ENCODE measurements around the gene CCR4. TPM values are rescaled to one million over a fixed set of nuclear protein-coding genes. Genes with fewer than 3 reads are reported as not detected.
"Not testable (repeated sequence)": the region's sequence is repeated elsewhere in the genome, so short reads cannot be mapped to it uniquely, and the experiment has no call there.

Gene CCR4
- total RNA-seq, 4 donors from 2014 or later = 0.13 to 0.88 TPM; not detected in 2

DNA sequence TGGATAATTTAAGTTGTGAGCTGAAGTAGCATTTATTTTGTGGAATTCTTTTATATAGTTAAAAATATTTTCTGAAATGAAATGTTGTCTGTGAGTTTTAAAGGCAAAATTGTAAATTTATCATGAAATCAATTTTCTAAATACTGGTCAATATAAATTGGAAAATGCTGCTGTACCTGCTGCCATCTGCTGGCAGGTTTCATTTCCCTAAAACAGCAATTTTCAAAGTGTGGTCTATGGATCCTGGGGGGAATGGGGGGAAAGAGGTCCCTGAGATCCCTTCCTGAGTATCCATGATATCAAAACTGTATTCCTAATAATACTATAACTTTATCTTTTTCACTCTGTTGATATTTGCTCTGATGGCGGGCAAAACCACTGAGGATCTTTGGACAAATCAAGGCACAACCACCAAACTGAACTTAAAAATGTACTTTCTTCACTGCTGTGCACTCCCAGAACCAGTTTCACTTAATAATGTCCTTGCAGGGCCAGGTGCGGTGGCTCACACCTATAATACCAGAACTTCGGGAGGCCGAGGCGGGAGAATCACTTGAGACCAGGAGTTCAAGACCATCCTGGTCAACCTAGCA, 17.2 kb upstream of the CCR4 start:
- 74 to 80% methylated on average over 5 of the region's 5 CpGs for WGBS, 2 donors
- intact Hi-C loops (cut with DNase I) = loop anchor here (5.0 to 10.0 kb wide), 2 partner anchors 197 to 429 kb away; partner anchors contain the start of gene CMTM6
- no peak for TF ChIP-seq POLR2A (IDR thresholded peaks at IDR 0.05)
- TF ChIP-seq, protein P1, sequence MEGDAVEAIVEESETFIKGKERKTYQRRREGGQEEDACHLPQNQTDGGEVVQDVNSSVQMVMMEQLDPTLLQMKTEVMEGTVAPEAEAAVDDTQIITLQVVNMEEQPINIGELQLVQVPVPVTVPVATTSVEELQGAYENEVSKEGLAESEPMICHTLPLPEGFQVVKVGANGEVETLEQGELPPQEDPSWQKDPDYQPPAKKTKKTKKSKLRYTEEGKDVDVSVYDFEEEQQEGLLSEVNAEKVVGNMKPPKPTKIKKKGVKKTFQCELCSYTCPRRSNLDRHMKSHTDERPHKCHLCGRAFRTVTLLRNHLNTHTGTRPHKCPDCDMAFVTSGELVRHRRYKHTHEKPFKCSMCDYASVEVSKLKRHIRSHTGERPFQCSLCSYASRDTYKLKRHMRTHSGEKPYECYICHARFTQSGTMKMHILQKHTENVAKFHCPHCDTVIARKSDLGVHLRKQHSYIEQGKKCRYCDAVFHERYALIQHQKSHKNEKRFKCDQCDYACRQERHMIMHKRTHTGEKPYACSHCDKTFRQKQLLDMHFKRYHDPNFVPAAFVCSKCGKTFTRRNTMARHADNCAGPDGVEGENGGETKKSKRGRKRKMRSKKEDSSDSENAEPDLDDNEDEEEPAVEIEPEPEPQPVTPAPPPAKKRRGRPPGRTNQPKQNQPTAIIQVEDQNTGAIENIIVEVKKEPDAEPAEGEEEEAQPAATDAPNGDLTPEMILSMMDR (IDR thresholded peaks at IDR 0.05) = peak; percentile 31 to 77 (median 56)
- Histone ChIP-seq H3K27ac (no peak overlapping the region), H3K9me3 (no peaks in the 10 kb centered on the region), H3K4me3 (replicated peaks in 1 of 3) (no peak overlapping the region), H3K36me3 (no peaks in the 10 kb centered on the region), H3K27me3 (no peaks in the 10 kb centered on the region), H3K4me1 (no peaks in the 10 kb centered on the region)
- DNase-seq = peak; percentile 29 to 39

DNA sequence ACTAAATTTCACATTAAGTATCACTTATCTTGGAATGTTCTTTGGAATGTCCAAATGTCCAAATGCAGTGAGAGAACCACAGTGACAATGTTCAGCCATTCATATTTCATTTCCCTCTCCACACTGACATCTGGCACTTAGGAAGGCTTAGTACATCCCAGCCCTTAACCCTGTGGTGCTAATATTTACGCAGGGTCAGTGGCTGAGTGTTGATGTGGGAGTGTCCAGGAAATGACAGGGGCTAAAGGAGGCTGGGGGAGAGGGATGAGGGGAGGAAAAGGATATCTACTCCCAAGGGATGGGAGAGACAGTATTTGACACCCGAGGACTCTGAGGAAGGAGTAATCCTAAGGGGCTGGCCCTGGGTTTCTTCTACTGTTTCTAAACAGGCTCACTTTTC, 14.1 kb upstream of the CCR4 start:
- H3K4me3 ChIP-seq (replicated peaks in 1 of 3) = no peak overlapping the region
- no peak for TF ChIP-seq POLR2A (IDR thresholded peaks at IDR 0.05)
- TF ChIP-seq, protein P1 (IDR thresholded peaks at IDR 0.05) = no peak
- H3K36me3 ChIP-seq = no peaks in the 10 kb centered on the region
- no peaks in the 10 kb centered on the region for H3K9me3 ChIP-seq
- H3K4me1 ChIP-seq = no peaks in the 10 kb centered on the region
- intact Hi-C loops (cut with DNase I) = loop anchor here (10.0 kb wide), 1 partner anchor 433 kb away; the partner anchor contains the start of gene CMTM6
- no peak for DNase-seq
- WGBS, 2 donors = 58 to 71% methylated on average over 2 of the region's 2 CpGs
- H3K27me3 ChIP-seq = no peaks in the 10 kb centered on the region
- H3K27ac ChIP-seq = no peak overlapping the region

DNA sequence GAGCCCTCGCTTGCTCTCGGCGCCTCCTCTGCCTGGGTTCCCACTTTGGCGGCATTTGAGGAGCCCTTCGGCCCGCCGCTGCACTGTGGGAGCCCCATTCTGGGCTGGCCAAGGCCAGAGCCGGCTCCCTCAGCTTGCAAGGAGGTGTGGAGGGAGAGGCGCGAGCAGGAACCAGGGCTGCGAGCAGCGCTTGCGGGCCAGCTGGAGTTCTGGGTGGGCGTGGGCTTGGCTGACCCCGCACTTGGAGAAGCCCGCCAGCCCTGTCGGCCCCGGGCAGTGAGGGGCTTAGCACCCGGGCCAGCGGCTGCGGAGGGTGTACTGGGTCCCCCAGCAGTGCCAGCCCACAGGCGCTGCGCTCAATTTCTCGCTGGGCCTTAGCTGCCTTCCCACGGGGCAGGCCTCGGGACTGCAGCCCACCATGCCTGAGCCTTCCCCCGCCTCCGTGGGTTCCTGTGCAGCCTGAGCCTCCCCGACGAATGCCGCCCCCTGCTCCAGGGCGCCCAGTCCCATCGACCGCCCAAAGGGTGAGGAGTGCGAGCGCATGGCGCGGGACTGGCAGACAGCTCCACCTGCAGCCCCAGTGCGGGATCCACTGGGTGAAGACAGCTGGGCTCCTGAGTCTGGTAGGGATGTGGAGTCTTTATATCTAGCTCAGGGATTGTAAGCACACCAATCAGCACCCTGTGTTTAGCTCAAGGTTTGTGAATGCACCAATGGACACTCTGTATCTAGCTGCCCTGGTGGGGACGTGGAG, 11.7 kb upstream of the CCR4 start:
- H3K27ac ChIP-seq; H3K4me3 ChIP-seq (replicated peaks in 1 of 3); H3K36me3 ChIP-seq; H3K9me3 ChIP-seq; H3K27me3 ChIP-seq; H3K4me1 ChIP-seq; DNase-seq: not testable (repeated sequence)
- intact Hi-C loops (cut with DNase I) = loop anchor here (10.0 kb wide), 1 partner anchor 435 kb away; the partner anchor contains the start of gene CMTM6
- WGBS, 2 donors = 94 to 98% methylated on average over 15 to 34 of the region's 40 CpGs

DNA sequence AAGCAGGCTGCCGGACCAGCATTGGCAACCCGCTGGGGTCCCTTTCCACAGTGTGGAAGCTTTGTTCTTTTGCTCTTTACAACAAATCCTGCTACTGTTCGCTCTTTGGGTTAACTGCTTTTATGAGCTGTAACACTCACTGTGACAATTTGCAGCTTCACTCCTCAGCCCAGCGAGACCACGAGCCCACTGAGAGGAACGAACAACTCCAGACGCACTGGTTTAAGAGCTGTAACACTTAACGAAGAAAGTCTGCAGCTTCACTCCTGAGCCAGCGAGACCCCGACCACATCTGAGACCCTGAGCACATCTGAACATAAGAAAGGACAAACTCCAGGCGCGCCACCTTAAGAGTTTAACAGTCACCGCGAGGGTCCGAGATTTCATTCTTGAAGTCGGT, 10.7 kb upstream of the CCR4 start:
- no peaks in the 10 kb centered on the region for H3K9me3 ChIP-seq
- H3K4me3 ChIP-seq (replicated peaks in 1 of 3) = no peak overlapping the region
- DNase-seq = no peak
- no peaks in the 10 kb centered on the region for H3K4me1 ChIP-seq
- no peaks in the 10 kb centered on the region for H3K27me3 ChIP-seq
- WGBS, 2 donors = 93% methylated on average over 16 of the region's 16 CpGs
- intact Hi-C loops (cut with DNase I) = no loop called here
- H3K27ac ChIP-seq = no peak overlapping the region
- no peaks in the 10 kb centered on the region for H3K36me3 ChIP-seq
- TF ChIP-seq, protein P1 (IDR thresholded peaks at IDR 0.05) = no peak
- no peak for TF ChIP-seq POLR2A (IDR thresholded peaks at IDR 0.05)

DNA sequence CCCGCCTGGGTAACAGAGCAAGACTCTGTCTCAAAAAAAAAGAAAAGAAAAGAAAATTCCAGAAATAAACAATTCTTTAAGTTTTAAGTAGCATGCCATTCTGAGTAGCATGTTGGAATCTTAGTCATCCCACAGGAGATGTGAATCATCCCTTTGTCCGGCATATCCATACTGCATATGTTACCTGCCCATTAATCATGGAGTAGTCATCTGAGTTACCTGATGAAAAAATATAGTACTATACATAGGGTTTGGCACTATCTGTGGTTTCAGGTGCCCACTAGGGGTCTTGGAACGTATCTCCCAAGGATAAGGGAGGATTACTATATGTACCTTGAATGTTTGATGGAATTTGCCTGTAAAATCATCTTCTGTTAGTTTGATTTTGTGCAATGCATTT, 6.3 kb upstream of the CCR4 start:
- TF ChIP-seq, protein P1 (IDR thresholded peaks at IDR 0.05) = no peak
- TF ChIP-seq POLR2A (IDR thresholded peaks at IDR 0.05) = no peak
- Histone ChIP-seq H3K36me3 (no peaks in the 10 kb centered on the region), H3K4me3 (replicated peaks in 1 of 3) (no peak overlapping the region), H3K27me3 (no peaks in the 10 kb centered on the region), H3K9me3 (no peaks in the 10 kb centered on the region), H3K27ac (no peak overlapping the region), H3K4me1 (no peaks in the 10 kb centered on the region)
- DNase-seq = no peak
- intact Hi-C loops (cut with DNase I) = no loop called here
- WGBS, 2 donors = 85 to 91% methylated on average over 3 of the region's 3 CpGs

DNA sequence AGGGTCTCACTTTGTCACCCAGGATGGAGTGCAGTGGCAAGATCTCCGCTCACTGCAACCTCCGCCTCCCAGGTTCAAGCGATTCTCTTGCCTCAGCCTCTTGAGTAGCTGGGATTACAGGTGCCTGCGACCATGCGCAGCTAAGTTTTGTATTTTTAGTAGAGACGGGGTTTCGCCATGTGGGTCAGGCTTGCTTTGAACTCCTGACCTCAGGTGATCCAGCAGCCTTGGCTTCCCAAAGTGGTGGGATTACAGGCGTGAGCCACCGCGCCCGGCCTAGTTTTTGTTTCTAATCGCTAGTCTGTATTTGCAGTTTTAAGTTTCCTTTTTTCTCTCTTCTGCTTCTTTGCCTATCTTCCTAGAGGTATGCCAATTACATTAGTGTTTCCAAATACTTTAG, 5.8 kb upstream of the CCR4 start:
- intact Hi-C loops (cut with DNase I); H3K4me1 ChIP-seq; H3K36me3 ChIP-seq; H3K27ac ChIP-seq; DNase-seq; H3K27me3 ChIP-seq; H3K4me3 ChIP-seq (replicated peaks in 1 of 3); H3K9me3 ChIP-seq: not testable (repeated sequence)
- 74 to 81% methylated on average over 8 to 12 of the region's 12 CpGs for WGBS, 2 donors

All from thyroid gland (tissue), 4 donors.